Breast epithelium (tissue), 3 donors: ENCODE results near the gene KPNA4.

ENCODE experiments used
- CTCF ChIP-seq, 3 donors: fragments of 450-650 bp; IDR thresholded peaks; one replicate each; pipeline ENCODE4 v1.5.1; 2016 to 2017; ENCODE audit warnings: antibody characterized with exemption in 3 of 3, mild to moderate bottlenecking in 3 of 3, moderate library complexity in 3 of 3
- POLR2AphosphoS5 ChIP-seq, 3 donors: sonication (generic); formaldehyde crosslinking; IDR thresholded peaks; one replicate each; pipeline ENCODE4 v1.6.1; 2017; ENCODE audit warnings: antibody characterized with exemption in 3 of 3

- TF ChIP-seq CTCF (IDR thresholded peaks at IDR 0.05) (no peak), POLR2AphosphoS5 (IDR thresholded peaks at IDR 0.05) (no peak)
Measured at GRCh38 chr3:160567774-160568173, 2.4 kb upstream of the KPNA4 start.
